Raji (cell line): ENCODE results near the gene GHITM.
A peak's percentile ranks its signal among the peaks of the same experiment; 100 is the strongest.

Experiments
- POLR2A ChIP-seq: IDR thresholded peaks from 2 replicates; pipeline ENCODE4 v1.6.1; 2011; ENCODE audit warnings: low read depth, low read length, control low read depth; ENCODE audit not compliant: insufficient read depth

Gene GHITM

DNA sequence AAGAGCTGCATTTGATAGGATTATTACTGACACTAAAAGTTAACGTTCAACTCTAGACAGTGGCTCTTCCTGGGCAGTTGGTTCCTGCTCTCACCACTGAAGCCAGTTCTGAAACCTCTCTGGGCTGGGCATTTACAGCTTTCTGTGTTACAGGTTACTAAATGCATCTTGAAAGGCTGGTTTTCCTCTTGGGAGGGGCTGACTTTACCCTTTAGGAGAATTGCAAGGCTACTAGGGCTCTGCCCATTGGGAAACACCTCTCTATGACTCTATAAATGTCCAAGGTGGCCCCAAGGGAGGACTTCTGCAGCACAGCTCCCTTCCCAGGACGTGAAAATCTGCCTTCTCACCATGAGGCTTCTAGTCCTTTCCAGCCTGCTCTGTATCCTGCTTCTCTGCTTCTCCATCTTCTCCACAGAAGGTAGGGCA is 34.2 kb downstream of the GHITM start, which contains the start of gene GPR15LG:
GPR15LG (plus strand) TSS at position 301 of the 429 bp plus-strand sequence; CDS start at position 352, 51 bp downstream.
- no peak for TF ChIP-seq POLR2A

DNA sequence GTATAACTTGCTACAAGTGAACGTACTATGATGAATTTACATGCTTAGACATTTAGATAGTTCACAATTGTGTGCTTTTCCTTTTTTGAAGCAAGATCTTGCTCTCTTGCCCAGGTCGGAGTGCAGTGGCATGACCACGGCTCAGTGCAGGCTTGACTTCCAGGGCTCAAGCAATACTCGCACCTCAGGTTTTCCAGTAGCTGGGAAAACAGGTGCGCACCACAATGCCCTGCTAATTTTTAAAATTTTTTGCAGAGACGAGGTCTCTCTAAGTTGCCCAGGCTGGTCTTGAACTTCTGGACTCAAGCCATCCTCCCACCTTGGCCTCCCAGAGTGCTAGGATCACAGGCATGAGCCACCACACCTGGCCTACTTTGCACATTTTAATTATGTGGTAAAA is 36.1 kb downstream of the GHITM start:
- TF ChIP-seq POLR2A, result no peak

DNA sequence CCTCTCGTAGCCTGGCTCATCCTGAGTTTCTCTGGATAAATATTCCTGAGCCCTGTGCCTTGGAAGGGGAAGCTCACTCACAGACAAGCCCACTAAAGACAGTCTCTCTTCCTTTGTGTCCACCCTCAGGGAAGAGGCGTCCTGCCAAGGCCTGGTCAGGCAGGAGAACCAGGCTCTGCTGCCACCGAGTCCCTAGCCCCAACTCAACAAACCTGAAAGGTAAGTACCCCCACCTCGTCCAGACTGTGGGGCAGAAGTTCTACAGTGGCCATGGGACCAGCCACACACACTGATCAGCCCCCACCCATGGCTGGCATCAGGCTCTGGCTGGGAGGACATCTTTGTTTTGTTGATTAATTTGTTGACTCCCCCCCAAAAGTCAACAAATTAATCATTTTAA is 37.0 kb downstream of the GHITM start:
- no peak for TF ChIP-seq POLR2A

DNA sequence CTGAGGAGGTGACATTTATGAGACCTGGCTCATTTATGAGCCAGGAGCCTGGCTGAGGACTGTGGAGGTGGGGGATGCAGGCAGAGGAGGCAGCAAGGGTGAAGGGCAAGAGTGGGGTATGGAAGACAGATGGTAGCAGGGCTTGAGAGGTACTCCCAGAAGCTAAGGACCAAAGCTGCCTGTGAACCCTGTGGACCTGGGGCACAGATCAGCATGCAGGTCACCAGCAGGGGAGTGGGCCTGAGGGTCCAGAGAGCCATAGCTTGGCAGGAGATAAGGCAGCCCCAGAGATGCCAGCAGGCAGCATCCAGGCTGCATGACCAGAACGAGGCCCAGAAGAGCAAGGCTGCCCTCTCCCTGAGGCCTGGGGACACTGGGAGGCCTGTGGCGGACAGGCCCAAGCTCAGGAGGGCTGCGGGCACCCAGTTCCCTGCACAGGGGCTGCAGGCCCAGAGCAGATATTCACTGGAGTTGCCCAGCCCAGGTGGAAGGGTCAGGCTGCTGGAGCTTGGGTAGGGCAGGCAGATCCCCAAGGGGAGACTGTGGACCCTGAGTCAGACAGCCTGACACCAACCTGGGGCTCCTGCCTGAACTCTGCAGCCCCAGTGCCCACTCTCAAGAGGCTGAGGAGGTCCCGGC is 37.6 kb downstream of the GHITM start:
- TF ChIP-seq POLR2A, result no peak

DNA sequence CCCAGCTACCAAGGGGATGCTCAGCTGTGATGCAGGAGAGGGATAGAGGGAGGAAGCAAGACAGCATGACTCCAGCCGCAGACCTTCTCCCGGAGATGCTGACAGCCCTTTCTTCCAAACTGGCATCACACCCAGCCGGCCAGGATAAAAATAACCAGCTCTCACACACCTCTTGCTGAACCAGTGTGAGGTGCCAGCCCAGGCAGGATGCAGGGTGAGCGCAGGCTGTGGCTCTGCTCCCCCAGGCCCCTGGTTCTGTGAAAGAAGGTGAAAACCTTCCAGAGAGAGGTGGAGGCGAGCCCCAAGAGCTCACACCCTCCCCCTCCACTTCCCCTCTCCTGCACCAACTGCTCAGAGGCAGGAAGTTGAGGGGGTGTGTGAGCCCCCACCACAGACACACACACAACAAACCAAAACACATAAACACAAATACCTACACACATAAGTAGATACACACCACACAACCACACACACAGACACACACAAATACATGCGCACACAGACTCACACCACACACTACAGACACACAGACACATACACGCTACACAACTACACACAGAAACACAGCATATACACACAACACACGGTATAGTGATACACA is 38.3 kb downstream of the GHITM start:
- TF ChIP-seq POLR2A, result no peak

DNA sequence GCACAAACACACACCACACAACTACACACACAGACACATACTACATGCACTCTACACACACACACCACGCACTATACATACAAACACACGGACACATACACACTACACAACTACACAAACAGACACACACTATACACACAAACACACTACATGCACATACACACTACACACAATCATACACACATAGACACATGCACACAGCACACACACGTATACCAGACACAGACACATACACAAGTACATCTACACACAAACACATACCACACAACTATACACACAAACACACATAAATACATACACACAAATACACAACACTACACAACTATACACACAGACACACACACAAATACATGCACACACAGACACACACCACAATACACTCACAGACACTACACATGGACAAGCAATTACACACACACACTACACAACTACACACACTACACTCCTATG is 38.9 kb downstream of the GHITM start:
- no peak for TF ChIP-seq POLR2A

DNA sequence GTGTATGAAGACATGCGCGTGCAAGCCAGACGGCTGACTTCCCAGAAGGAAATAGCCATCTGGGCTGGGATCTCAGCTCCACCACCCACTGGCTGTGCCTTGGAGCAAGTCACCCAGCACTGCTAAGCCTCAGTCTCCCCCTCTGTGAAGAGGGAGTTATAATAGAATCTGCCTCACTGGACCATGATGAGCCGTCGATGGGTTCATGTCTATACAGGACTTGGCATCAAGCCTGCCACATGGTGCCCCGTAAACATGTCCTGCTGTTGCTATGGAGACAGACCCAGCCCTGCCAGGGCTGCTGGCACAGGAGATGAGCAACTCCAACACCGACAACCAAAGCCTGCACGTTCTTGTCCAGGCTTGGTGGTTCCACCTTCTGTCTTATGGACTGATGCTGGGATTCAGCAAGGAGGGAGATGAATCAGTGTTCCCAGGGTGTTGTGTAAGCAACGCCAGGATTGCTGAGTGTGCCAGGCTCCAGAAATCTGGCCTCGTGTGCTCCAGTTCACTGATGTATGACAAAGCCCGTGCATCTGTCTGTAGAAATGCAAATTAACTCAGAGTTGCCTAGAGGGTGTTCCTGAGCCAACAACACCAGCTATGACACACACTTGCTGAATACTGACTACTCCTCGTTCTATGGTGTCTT is 39.9 kb downstream of the GHITM start:
- TF ChIP-seq POLR2A, result 0 out of 2 replicates have a peak, but pooled peaks have one; percentile 31

DNA sequence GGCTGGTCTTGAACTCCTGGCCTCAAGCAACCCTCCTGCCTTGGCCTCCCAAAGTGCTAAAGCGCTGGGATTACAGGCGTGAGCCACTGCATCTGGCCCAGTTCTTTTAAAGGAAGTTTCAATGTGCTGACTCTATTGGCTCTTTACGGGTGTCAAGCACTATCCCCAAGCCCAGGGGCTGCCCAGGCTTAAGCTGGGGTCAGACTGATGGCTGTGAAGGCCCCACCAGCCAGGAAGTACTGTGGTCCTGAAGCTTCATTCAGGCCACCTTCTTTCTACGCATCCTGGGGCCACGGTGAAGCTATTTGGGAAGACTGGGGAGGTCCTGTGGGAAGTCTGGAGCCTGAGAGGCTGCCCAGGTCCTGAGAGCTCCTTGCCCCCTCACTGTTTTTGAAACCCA is 42.3 kb downstream of the GHITM start:
- no peak for TF ChIP-seq POLR2A

DNA sequence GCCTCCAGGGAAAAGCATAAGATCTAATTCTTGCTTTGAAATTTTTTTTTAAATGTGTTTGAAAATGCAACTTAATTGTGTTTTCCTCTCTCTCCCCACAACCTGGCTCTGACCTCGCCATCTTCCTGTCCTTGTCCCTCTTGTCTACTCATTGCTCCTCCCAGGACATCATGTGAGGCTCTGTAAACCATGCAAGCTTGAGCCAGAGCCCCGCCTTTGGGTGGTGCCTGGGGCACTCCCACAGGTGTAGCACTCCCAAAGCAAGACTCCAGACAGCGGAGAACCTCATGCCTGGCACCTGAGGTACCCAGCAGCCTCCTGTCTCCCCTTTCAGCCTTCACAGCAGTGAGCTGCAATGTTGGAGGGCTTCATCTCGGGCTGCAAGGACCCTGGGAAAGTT is 45.2 kb downstream of the GHITM start:
- TF ChIP-seq POLR2A, result no peak

DNA sequence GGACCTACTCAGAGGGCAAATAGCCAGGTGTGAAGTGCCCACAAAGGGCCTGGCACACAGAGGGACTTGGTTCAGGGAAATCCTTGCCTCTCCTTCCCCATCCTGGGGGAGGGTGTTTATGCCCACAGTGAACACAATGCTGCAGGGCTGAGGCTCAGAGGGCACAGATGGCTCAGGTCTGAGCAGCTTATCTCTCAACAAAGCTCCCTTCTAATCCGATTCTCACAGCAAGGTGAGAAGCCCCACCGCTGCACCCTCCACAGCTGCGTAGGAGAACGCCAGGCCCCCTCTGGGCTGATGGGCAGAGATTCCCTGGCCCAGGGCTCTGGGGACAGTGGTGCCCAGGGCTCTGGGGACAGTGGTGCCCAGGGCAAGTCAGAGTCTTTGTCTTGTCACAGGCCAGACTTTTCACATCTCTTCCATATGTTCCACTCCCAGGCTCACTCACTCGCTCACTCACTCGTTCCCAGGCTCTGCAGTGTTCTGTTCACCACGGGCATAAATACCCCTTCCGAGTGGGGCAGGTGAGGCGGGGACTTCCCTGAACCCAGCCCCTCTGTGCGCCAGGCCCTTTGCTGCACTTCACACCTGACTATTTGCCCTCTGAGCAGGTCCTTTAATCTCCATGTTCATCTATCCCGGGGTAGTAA is 46.3 kb downstream of the GHITM start:
- no peak for TF ChIP-seq POLR2A

DNA sequence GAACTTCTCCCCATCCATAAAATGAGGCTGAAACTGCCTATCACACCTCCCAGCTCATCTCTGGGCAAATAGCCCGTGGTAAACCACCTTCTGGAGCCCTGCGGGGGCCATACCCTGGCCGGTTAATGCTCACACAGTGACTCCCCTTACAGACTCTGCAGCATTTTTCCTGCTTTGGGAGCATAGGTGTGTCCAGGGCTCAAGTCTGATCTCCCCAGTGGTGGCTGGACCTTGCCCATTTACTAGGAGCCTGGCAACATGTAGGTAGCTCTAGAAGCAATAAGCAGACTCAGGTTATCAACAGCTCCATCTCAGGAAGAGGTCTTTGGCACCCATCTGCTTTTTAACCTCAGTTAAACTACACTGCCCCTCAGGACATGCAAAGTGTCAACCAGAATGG is 49.5 kb downstream of the GHITM start:
- TF ChIP-seq POLR2A, result no peak

DNA sequence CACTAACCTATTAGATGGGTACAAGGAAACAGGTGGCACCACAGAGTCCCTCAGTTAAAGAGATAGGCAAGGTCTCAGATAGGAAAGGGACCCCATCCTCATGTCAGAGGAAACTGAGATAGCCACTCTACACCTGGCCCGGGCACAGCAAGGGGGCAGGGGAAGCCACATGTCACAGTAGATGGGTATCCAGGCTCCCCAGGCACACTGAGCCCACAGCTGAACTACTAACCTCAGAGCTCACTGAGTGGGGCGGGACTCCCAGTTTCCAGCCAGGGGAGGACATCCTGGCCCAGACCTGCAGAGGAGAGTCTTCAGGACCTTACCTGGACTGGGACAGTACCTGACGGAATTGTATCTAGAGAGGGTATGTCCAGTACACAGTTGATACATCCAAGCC is 51.3 kb downstream of the GHITM start:
- no peak for TF ChIP-seq POLR2A

DNA sequence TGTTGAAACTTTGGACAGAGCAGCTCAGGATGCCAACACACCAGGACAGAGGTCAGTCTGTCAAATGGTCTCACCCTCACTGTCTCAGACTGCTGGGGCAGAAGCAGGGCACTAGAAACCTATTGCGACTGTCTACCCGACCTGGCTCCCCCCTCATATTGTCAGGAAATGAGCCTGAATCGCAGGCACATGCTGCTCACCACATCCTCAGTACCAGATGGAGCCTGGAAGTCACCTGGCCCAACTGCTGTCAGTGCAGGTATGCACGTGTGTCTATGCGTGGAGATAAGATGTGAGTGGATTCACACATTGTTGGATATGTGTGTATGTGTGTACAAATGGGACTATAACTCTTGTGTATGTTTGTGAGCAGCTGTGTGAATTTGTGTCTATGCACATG is 51.8 kb downstream of the GHITM start:
- no peak for TF ChIP-seq POLR2A

DNA sequence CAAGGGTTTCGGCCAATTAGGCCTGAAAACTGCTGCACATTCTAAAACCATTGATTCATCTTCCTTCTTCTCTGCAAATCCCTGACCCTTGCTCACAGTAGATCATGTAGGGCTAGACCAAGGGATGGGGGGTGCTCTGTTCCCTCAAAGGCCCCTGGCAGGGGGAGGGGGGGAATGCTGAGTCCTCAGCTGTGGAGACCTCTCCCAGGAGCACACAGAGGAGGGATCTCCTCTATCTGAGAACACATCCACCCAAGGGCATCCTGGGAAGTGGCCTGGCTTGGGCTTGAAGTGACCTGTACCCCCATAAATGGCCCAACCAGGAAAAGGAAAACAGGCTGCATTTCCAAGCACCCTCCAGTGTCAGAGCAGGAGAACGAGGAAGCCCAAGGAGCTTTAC is 54.0 kb downstream of the GHITM start:
- TF ChIP-seq POLR2A, result no peak

DNA sequence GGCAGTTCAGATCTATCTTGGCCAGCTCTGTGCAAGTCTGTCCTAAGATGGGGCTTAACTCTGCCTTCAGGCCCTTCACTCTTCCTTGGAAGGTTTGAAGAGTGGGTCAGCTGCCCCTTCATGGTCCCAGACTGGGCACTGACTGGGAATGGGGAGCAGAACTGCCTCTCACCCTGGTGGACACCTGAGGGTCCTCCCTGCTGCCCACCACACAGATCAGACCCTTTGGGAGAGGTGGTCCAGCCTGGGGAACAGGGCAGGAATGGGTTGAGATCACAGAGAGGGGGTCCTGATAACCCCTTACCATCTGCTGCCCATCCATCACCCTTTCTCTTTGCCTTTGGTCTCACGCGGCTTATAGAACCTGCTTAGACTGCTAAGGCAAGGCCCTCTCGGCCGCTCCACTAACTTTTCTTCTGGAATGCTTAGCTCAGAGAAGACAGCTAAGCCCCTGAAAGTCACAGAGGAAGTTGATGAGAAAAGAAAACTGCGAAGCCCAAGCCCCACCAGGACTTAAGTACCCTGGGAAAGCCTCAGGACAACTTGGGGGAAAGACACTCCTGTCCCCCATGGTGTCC is 54.6 kb downstream of the GHITM start:
- no peak for TF ChIP-seq POLR2A

DNA sequence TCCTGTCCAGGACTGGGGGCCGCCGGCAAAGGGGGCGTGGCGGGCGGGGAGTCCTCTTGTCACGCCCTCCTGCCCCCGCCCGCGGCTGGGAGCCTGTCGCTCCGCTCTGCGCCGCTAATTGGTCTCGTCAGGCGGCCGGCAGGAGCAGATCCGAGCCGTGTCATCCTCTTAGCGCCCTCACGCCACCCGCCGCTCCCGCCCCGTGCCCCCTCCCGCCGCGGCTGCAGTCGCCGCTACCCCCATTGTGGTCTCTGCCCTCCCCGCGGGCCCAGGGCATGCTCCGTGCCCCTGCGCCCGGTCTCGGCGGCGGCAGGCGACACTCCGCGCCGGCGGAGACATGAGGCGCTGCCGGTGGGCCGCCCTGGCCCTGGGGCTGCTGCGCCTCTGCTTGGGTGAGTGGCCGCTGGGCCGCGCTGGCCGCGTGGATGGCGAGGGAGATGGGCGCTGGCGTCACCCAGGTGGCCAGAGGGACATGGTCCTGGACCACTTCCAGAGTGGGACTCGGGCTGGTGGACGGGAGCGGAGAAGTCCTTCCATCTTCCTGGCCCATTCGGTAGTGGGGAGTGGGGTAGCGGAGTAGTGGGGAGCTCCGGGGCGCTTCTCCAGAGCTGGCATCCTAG is 55.2 kb downstream of the GHITM start, which contains the start of gene CDHR1:
CDHR1 (plus strand) TSS at position 114 of the 620 bp plus-strand sequence; CDS start at position 338, 224 bp downstream.
- no peak for TF ChIP-seq POLR2A
